HG03175 (cell line): Measurements from ENCODE around the gene HLA-DPA1.

Source experiments
- ATAC-seq: cut with Tn5 transposase; IDR thresholded peaks from one replicate; pipeline ENCODE4 v1.9.1; 2021; ENCODE audit warnings: mild to moderate bottlenecking, moderate library complexity; ENCODE audit not compliant: unreplicated experiment

The HLA-DPA1 gene

DNA sequence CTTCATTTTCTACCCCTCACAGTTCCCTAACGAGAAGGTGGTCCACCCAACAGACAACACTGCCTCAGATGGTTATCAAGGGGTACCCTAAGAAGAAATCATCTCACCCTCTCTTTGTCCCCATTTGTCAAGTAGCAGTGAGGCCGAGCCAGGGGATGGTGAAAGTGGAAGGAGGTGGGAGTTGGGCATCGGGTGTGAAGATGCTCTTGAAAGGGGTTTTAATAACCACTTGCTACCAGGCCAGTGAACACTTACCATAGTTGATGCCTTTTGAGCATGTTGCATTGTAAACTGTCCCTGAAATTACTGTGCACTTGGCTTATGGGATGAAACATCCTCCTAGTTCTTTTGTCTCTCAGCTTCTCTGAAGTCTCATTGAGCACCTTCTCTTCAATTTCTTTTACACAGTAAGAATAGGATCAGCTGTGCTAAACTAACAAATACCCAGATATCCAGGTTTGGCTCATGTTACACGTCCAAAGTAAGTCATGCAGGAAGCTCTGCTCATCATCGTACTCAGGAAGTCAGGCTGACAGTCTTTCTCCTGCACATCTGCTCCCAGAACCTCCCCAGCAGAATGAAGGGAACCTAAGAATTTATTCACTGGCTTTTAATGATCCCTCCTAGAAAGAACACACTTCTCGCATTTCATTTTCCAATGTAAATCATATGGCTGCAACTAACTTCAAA lies 15.6 kb upstream of the HLA-DPA1 start:
- ATAC-seq, result no peak

DNA sequence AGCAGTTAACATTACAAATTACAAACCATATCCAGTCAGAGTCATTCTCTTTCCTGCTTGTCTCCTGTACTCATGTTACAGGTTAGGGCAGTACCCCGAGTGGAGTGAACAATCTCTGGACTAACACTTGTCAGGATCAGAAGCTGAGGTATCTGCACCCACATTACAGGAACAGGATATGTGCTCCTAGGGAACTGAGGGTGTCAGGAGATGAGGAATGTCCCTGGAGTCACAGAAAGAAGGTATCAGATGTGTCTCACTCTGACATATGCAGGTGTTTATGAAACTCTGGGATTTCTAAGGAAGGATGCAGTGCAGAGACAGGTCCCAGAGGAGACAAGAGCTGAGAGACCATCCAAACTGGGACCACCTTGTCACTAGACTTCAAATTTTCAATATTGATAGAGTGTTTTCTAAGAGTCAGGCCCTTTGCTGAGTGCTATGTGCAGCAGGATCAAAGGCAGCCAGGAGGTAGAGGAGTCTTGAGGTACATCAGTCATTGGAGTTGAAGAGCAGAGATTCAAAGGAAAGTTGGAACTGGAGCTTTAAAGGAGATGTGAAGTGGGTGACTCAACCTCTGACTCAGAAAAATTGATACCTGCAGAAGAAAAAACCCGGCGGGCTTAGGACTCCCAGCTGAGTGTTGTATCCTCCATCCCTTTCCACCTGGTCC lies 14.9 kb upstream of the HLA-DPA1 start:
- no peak for ATAC-seq

DNA sequence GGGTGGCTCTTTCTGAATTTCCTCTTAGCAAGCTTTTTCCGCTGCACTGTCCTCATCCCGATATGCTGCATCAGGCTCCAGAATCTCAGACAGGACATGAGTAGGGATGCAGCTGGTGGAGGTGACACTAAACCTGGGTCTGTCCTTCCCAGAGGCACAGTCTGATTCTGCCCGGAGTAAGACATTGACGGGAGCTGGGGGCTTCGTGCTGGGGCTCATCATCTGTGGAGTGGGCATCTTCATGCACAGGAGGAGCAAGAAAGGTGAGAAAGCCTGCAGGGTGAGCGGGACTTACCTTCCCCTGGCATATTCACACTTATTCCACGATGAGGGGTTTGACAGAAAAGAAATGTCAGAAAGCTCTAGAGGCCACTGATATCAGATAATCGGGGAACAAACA lies 12.2 kb upstream of the HLA-DPA1 start:
- no peak for ATAC-seq

DNA sequence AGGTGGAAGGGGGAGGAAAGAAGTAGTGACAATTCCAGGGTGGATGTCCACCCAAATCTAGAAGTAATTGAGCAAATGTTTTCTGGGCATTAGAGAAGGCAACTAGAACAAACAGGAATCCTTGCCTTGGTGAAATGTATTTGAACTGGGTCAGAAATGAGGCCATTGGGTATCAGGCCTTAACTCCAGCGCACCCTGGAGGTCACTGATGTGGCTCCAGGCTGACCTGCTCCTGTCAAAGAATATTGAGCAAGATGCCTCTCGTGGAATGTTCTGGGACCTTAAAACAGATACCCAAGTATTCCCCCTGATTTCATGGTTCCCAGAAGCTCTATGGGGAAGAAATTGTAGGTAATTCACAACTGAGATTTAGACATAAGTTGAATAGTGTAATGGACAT lies 9.3 kb upstream of the HLA-DPA1 start:
- no peak for ATAC-seq

DNA sequence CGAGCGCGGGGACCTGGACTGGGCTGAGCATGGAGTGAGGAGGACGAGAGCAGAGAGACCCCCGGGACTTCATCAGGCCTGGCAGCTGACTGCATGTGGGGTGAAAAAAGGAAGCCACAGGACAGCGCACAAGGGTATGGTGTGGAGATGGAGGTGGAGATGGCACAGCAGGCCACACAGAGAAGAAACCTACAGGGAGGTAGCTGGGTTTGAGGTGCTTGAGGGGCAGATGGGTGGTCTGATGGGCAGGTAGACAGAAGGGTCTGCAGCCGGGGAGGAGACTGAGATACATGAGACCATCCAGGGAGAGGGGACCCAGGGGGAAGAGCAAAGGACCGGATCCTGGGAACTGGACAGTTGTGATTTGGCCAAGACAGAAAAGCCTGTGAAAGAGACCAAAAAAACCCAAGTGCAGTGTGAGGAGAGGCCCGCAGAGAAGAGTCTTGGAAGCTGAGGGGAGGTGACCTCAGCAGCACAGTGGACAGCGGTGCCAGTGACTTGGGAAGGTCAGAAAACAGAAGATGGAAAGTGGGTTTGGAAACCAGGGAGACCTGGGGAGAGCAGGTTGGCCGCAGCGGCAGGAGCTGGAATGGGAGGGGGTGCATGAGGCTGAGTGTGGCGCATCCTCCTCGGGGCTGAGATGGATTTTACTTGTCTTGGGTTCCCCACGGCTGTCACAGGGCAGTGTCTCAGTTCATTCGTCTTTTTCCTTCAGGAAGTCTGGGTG lies 7.8 kb upstream of the HLA-DPA1 start:
- no peak for ATAC-seq

DNA sequence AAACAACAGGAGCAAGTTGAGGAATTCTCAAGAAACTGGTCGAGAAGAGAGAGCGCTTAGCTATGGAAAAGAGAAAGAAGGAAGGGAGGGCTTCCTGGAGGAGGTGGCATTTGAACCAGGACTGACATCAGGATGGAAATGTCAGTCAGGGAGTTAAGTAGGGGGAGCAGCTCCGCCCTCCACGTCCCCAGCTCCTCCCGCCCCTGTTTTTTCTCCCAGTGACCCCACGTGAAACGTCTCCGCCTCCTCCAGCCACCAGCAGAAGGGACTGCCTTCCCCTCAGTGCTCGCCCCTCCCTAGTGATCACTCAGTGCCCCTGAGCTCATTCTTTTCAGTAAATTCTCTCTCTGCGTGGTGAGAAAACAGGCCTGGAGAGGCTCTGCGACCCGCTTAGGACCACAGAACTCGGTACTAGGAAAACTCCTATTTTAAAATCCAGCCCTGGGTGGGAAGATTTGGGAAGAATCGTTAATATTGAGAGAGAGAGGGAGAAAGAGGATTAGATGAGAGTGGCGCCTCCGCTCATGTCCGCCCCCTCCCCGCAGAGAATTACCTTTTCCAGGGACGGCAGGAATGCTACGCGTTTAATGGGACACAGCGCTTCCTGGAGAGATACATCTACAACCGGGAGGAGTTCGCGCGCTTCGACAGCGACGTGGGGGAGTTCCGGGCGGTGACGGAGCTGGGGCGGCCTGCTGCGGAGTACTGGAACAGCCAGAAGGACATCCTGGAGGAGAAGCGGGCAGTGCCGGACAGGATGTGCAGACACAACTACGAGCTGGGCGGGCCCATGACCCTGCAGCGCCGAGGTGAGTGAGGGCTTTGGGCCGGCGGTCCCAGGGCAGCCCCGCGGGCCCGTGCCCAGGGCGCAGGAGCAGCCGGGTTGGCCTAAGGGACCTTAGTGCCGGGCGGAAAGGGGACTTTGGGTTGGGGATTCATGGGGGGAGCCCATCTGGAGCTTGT lies 7.0 kb upstream of the HLA-DPA1 start:
- no peak for ATAC-seq

DNA sequence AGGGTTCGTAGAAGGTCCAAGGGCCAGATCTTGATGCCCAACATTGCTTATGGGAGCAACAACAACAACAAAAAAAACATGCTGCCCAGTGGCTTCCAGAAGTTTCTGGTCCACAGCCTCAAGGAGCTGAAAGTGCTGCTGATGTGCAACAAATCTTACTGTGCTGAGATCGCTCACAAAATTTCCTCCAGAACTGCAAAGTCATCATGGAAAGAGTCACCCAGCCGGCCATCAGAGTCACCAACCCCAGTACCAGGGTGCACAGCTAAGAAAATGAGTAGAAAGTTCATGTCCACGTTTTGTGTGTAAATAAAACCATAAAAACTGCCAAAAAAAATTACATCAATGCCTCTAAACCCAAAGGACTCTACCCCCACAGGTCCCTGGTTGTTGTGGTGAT lies 6.1 kb upstream of the HLA-DPA1 start:
- no peak for ATAC-seq

DNA sequence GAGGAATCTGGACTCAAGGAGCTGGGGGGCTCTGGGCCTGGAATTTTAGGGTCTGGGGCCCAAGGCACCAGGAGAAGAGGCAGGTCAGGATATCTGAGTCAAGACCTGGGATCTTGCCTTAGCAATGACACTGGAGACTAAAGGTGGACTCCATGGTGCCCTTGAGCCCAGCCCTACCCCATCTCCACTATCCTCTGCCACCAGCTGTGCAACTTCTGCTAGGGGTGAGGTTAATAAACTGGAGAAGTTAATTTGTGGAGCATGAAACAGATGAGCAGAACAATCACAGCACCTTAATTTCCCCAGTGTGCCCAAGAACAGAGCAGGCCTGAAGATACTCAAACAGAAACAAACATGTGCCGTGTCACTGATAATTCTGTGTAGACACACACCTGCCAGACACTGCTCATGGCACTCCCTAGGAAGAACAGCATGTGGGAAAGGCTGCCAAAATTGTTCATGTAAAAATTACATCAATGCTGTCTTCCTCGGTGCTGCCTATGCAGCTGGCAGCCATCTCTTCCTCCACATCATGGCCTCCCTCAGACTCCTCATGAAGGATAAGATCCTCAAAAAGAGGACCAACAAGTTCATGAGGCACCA lies 5.6 kb upstream of the HLA-DPA1 start:
- ATAC-seq, result no peak

DNA sequence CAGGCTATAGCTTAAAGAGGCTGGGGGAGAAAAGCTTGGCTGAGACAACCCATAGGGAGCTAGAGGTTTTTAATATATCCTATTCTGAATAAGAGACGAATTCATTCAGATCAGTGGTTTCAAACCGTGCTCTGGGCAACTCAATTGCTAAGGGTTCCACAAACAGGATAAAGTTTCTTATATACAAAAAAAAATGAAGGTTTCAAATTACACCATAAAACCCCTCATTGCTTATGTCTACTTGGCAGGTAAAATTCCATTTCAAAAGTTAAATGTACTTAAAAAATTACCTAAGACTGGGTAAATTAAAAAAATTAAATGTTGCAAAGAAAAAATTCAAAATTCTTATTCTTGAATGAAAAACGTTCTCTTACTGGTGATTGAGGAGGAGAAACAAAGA lies 5.0 kb upstream of the HLA-DPA1 start:
- ATAC-seq, result no peak

DNA sequence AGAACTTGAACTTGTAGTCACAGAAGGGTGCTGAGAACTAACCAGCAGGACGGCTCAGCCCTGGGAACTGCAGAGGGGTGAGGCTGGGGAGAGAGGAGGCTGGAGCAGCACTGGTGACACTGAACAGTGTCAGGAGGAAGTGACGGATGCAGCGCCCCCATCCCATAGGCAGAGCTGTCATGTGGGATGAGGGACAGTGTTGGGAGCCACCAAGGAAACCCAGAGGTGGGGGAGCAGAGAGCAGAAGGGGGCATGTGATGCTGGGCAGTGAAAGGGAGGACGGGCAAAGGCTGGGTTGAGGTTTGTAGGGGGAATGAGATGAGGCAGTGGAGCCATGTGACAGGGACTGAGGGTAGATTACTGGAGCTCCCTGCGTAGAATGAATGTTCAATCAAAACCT lies 4.5 kb upstream of the HLA-DPA1 start:
- no peak for ATAC-seq

DNA sequence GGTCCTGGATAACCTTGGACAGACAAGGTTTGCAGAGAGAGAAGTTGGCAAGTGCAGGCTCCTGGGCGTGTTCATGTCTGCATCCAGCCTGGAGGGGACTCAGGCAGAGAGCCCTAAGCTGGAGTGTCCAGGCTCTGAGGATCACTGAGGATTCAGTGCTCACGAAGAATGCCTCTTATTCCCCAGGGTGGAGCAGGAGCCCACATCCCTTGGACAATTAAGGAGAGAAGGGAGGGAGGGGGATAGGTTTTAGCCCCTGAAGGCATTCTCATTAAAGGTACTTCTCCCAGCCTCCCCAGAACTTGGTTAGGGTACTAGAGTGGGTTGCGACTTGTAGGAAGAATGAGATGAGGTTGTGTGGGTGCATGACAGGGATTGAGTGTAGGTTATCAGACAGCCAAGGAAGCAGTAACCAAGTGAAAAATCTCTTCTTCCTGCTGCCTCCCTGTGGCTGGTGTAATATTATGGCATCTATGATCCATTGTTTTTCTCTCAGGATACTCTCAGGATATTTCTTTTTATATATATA lies 3.0 kb upstream of the HLA-DPA1 start:
- no peak for ATAC-seq

DNA sequence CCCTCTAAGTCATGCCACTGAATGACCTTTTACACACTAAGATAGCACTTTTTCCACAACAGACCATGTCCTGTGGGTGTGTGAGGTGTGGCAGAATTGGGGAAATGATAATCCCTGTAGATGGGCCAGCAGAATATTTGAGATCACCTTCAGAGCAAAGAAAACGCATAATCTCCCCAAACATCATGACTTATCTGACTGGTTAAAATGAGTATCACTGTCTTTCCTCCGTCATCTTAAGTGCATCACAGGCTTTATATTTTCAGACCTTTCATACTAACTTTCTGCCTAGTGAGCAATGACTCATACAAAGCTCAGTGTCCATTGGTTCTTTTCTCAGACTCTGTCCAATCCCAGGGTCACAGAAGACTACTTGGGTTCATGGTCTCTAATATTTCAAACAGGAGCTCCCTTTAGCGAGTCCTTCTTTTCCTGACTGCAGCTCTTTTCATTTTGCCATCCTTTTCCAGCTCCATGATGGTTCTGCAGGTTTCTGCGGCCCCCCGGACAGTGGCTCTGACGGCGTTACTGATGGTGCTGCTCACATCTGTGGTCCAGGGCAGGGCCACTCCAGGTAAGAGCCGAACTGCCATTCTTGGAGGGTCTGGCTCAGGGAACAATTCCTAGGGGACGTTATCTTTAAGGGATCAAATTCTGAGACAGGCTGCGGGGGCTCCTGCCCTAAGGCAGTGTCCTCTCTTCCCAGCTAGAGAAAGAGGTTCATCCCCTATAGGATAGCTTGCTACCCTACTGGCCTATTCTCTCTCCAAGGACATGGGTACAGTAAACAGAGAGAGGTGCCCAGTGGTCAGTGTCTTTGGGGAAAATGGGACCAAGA lies 2.3 kb upstream of the HLA-DPA1 start, which contains the start of gene HLA-DPB1:
Gene HLA-DPB1, plus strand, starts transcription at position 423 of the 838 bp plus-strand sequence. Its CDS starts 52 bp downstream, at position 475.
- ATAC-seq, result peak; percentile 77

DNA sequence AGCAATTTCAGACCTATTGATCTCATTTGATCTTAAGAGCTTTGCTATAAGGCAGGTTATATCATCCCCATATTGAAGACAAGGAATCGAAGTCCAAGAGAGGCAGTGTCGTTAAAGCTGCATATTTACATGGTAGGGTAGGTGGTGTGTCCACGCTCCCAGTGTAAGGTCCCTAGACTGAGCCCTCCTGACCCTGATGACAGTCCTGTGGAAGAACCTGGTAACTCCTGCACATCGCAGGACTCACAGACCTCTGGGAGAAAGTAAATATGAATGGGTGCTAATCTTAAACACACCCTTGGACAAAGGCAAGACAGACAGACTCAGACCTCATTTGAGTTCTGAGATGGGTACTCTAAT lies 1.7 kb upstream of the HLA-DPA1 start:
- no peak for ATAC-seq

DNA sequence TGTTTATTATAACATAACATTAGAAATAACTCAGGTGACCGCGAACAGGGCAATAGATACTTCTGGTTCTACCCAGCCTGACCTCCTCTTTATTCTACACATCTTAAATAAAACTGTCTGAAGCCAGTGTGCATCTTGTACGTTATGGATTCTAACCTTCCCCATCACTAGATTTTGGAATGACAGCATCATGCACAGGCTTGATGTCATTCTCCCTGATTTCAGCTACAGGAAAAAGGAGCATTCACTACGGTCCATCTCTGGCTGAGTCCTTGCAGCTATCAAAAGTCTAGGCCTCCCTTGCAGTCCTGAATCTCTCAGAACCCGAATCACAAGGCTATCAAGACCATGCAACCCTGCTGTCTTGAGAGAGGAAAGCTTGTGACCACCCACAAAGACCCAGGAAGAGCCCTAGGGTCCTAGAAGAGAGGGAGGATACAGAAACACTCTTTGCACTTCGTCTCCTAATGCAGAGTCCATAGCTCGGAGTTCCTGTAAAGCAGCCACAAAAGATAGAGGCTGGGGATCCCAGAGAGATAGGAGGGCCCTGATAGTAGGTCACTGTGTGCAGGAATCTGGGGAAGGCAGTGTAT lies 845 bp downstream of the HLA-DPA1 start:
- no peak for ATAC-seq

DNA sequence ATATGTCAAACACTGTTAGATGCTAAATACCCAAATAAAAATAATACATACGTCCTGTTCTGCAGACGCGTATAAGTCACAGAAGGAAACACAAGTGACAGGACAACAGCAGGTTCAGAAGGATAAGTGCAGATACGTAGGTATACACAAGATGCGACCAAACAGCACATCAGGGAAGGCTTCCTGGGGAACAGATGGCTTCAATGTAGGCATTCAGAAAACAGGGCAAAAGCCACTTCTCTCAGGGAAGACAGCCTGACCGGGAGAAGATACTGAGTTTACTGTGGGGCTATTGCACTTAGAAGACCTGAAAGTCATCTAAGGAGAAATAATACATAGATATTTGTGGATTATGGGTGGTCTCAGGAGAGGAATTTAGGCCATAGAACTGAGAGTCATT lies 1.9 kb downstream of the HLA-DPA1 start:
- no peak for ATAC-seq

DNA sequence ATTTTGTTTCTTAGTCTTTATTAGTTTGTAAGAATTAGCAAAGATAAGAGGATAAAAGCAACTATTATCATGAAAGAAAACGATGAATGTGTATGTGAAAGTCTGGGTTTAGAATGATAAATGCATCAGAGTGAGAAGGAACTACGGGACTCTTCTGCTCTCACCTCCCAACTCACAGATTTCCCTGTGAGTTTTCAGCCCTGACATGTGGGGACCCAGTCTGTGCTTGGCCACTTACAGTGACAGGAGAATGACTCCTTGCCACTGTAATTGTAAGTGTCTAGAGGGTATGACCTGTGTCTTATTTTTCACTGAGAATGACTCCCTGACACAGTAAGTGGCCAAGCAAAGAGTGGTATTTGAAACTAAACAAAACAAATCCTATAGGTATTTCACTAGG lies 2.5 kb downstream of the HLA-DPA1 start:
- ATAC-seq, result no peak

DNA sequence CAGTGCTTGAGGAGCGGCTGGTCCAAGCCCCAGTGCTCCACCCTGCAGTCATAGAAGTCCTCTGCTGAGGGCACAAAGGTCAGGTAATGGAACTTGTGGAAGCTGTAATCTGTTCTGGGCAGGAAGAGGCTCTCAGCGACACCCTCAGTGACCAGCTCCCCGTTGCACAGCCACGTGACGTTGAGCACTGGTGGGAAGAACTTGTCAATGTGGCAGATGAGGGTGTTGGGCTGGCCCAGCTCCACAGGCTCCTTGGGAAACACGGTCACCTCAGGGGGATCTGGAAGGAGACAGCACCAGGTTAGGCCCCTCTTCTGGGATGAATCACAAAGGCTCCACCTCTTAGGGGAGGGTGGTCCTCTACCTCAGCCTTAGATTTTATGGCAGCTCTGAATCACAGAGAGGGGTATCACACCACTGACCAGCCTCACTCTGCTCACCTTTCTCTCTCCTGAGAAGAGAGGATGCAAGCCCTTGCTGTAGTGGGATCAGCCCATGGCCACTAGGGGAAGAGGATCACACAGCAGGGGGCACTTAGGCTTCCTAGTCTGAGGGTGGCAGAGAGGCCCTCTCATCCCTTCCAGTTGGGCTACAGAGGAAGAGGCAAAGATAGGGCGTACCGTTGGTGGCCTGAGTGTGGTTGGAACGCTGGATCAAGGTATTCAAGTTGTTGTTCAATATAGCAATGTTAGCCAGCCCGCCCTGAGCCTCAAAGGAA lies 4.3 kb downstream of the HLA-DPA1 start:
- no peak for ATAC-seq

DNA sequence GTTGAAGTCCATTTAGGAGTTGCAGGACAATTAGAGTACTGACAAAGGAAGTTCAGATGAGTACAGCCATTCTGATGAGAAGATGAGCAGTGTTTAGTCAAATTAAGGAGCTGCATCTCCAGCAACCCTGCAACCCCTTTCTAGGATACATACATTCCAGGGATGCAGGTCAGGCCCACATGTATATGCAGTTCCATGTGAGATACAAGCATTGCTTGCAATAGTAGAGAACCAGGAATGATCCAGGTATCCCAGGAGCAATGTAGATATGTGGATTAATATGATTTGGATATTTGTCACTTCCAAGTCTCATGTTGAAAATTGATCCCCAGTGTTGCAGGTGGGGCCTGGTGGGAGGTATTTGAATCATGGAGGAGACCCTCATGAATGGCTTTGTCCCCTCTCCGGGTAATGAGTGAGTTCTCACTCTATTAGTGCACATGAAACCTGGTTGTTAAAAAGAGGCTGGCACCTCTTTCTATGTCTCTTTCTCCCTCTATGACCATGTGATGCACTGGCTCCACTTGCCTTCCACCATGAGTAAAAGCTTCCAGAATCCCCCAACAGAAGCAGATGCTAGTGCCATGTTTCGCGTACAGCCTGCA lies 6.4 kb downstream of the HLA-DPA1 start:
- ATAC-seq, result no peak
